ENCODE data around the gene TRIM74. TPM values are rescaled to one million over a fixed set of nuclear protein-coding genes. Genes with fewer than 3 reads are reported as not detected.
"Not testable (repeated sequence)": the region's sequence is repeated elsewhere in the genome, so short reads cannot be mapped to it uniquely, and the experiment has no call there.

The TRIM74 gene
- total RNA-seq, 1 experiment from 2014 or later: not detected

GRCh38 chr7:72960029-72960428 is 9.2 kb downstream of the TRIM74 start:
- DNase-seq (ENCODE audit: low spot score): not testable (repeated sequence)

- not testable (repeated sequence) for DNase-seq (ENCODE audit: low spot score)
Observed at GRCh38 chr7:72954563-72955198, 14.6 kb downstream of the TRIM74 start.

- DNase-seq (ENCODE audit: low spot score): not testable (repeated sequence)
Observed at GRCh38 chr7:72953901-72954562, 15.2 kb downstream of the TRIM74 start.

- DNase-seq (ENCODE audit: low spot score): not testable (repeated sequence)
Observed at GRCh38 chr7:72950432-72950831, 18.8 kb downstream of the TRIM74 start.

GRCh38 chr7:72949686-72950085 is 19.6 kb downstream of the TRIM74 start:
- not testable (repeated sequence) for DNase-seq (ENCODE audit: low spot score)

GRCh38 chr7:72949276-72949675 is 20.0 kb downstream of the TRIM74 start:
- DNase-seq (ENCODE audit: low spot score): not testable (repeated sequence)

- DNase-seq (ENCODE audit: low spot score): not testable (repeated sequence)
Observed at GRCh38 chr7:72948714-72949113, 20.6 kb downstream of the TRIM74 start.

GRCh38 chr7:72946130-72946745 is 23.0 kb downstream of the TRIM74 start:
- DNase-seq (ENCODE audit: low spot score): not testable (repeated sequence)

- not testable (repeated sequence) for DNase-seq (ENCODE audit: low spot score)
Observed at GRCh38 chr7:72945597-72945996, 23.7 kb downstream of the TRIM74 start.

- not testable (repeated sequence) for DNase-seq (ENCODE audit: low spot score)
Observed at GRCh38 chr7:72944937-72945336, 24.3 kb downstream of the TRIM74 start.

- DNase-seq (ENCODE audit: low spot score): not testable (repeated sequence)
Observed at GRCh38 chr7:72942956-72943355, 26.3 kb downstream of the TRIM74 start.

- DNase-seq (ENCODE audit: low spot score): not testable (repeated sequence)
Observed at GRCh38 chr7:72942022-72942705, 27.1 kb downstream of the TRIM74 start.

- peak; percentile 13 for DNase-seq (ENCODE audit: low spot score)
Observed at GRCh38 chr7:72928216-72928615, 41.0 kb downstream of the TRIM74 start.

- DNase-seq (ENCODE audit: low spot score): not testable (repeated sequence)
Observed at GRCh38 chr7:72927791-72928190, 41.5 kb downstream of the TRIM74 start.

GRCh38 chr7:72925546-72926120 is 43.6 kb downstream of the TRIM74 start:
- peak; percentile 22 for DNase-seq (ENCODE audit: low spot score)

- DNase-seq (ENCODE audit: low spot score): peak; percentile 92
Observed at GRCh38 chr7:72924733-72925545, 44.3 kb downstream of the TRIM74 start, which contains the start of gene POM121. TSS of gene POM121 (plus strand) at chr7:72925095. CDS start at chr7:72925122, 27 bp downstream.

GRCh38 chr7:72924386-72924732 is 44.9 kb downstream of the TRIM74 start:
- no peak for DNase-seq (ENCODE audit: low spot score)

- DNase-seq (ENCODE audit: low spot score): no peak
Observed at GRCh38 chr7:72919256-72919775, 50.0 kb downstream of the TRIM74 start.

- DNase-seq (ENCODE audit: low spot score): peak; percentile 79
Observed at GRCh38 chr7:72914756-72915525, 54.3 kb downstream of the TRIM74 start.

- not testable (repeated sequence) for DNase-seq (ENCODE audit: low spot score)
Observed at GRCh38 chr7:72913750-72914149, 55.5 kb downstream of the TRIM74 start.

All from HT-29 (cell line).